Hematopoietic multipotent progenitor cell (in vitro differentiated cells): ENCODE results near the gene SNRK. TPM values are rescaled to one million over a fixed set of nuclear protein-coding genes. Genes with fewer than 3 reads are reported as not detected.

Experiments
- DNase-seq, 3 donors: peaks; one replicate each; pipeline ENCODE4 v3.0.0-alpha.2; 2011 to 2015; ENCODE audit warnings: low read depth in 2 of 3, low spot score in 2 of 3
- total RNA-seq: library from RNA; depleted of rRNA; stranded (reverse); fragments of >200 nt; gene quantifications from one replicate; pipeline ENCODE4 v1.2.3, GENCODE V29; 2012

SNRK gene
- total RNA-seq, 1 donor = 51.2 TPM

DNA sequence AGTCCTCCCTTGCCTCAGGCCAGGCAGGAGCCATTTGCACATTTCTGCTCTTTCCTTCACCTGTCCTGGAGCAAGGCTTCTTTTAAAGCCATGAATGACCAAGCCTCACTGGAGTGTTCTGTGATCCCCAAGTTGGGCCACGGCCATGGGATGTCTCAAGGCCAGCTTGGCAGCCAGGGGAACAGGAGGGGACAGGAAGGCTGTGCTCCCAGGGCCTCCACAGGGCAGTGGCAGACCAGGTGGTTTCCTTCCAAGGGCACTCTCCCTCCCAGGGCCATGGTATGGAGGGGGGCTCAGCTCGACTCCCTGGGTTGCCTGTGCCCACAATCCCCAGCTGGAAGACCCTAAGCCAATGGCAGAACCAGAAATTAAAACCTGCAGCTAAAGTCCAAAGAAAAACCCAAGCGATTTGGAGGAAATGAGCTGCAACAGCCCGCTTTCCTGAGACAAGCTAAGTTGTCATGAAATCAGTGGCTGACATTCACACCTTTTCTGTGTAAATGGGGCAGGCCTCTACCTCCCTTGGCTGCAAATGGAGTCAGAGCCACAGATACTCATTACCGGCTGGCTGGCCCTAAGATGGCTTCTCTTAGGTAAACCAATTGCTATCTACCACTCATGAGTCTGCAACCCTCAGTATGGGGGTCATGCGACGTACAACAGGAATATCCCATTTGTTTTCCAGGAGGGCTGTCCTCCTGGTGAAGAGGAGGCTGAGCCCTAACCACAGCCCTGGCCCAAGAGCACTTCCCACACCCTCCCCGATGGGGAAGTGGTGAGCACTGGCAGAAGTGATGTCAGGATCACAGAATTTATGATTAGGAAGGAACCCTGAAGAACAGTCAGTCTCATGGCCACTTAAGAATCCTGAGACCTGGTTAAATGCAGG, 83.3 kb downstream of the SNRK start:
- peak in 2 of 3 donors; percentile 29 to 58 for DNase-seq

DNA sequence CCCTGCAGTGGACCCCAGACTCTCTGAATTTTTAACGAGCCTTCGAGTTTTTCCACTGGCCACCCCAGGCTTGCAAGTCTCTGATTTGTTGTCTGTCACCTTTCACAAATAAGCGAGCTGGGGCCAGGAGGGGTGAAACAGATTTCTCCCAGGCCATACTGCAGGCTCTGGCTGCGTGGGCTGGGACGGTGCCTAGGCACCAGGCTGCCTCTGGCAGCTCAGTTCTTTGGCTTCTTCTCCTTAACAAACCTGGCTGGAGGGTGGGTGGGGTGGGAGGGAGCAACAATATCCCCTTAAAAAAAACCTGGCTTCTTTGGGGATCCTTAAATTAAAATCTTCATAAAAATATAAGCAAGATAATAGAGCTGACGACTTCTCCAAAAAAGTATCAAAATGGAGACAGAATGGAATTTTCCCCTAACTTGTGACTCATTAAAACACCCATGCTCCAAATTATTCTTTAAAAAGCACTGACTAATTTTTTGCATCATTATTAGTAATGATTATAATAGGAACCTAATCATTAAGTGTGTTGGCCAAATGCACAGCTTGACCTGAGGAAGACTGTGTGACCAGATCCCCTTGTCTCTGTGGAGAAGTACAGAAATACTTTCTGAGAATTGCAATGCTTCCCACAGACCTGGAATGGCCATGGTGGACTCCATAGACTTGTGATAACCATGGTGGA, 84.1 kb downstream of the SNRK start:
- DNase-seq = no peak

DNA sequence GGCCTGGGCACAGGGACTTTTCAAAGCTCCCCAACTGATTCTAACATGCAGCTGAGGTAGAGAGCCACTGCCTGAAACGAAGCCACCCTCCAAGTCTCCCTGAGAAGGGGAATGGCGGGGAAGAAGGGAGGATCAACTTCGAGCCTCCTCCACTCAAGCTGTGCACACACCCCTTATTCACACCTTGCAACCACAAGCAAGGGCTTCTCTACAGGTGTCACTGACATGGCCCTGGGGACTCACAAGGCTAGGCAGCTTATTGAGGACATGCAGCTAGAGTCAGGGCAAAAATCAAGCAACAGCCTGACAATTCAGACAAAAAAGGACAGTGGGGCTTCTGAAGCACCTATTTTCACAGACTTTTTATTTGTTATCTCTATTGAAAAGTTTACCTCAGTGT, 85.2 kb downstream of the SNRK start:
- DNase-seq = no peak

DNA sequence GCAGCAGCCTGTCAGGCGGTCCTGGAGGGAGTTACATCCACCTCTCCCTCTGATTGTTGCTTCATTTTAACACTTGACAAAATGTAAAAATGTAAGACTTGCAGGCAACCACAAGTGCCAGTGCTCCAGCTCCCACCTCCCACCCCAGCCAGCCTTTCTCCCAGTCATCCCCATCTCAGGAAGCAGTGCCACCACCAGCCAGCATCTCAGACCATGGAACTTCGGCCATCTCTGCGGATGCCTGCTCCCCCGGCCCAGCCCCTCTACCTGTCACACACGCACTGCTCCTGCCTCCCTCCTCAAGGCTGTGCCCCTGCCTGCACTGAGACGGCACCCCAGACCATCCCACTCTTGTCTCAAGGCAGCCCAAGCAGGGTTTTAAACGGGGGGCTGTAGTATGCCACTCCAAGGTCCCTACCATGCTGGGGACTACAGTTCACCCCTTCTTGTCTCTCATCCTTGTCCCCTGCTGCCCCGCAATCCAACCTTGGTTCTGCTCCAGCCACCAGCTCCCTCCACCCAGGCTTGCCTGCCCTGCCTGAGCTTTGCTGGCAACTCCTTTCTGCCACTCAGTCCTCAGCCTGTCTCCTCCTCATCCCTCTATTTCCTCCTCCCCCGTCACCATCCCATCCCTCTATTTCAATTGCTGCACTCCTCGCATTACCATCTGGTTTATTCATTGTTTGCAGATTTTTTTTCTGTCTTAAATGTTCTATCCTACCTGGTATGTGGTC, 85.8 kb downstream of the SNRK start:
- no peak for DNase-seq

DNA sequence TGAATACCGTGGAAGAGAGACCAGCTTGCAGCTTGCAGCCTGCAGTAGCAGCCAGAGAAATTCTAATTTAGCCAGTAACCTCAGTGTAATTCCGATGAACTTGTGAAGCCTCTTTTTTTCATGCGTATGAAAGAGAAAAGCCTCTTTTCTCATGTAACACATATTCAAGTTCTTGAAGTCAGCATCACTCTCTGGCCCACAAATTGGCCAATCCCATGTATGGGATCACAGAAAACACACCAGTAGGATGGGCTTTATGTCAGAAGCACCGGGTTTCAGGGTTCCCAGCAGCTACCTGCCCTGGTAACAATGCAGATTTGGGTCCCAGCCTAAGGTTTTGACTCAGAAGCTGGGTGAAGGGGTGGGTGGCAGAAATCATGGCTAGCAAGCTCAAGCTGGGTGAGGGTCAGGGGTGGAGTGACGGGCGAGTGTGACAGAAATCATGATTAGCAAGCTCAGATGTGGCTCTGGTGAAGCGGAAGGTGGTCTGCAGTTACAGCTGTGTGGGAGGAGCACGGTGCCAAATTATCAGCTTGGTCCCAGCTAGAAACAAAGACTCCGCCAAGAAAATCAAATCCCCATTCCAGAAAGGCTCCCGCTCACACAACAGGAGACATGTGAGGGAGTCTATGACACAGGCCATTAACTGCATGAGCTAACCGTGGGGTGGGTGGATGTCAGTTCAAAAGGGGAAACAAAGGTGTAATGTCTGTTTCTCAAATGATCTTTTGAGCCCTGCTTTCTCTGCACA, 86.6 kb downstream of the SNRK start:
- DNase-seq = no peak

DNA sequence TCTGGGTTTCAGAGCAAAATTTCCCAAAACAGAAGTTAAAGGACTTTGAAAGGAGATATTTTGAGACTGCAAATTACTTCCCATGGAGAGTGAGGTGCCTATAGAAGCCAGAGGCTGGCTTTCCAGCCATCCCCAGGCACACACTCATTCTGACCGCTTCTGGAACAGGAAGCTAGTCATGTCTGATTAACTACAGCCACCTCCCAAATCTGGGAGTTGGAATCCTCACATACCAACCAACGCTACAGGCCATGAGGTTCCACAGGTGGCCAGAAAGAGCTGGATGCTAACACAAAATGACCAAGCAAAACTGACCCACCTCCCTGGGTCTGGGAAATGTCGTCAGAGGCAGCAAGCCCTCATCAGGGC, 87.2 kb downstream of the SNRK start:
- no peak for DNase-seq

- peak; percentile 37 to 46 (median 42) for DNase-seq
Observed at GRCh38 chr3:43378066-43378935, 92.0 kb downstream of the SNRK start.

- DNase-seq = no peak
Observed at GRCh38 chr3:43379343-43379742, 93.0 kb downstream of the SNRK start.

GRCh38 chr3:43388175-43388574, 101.8 kb downstream of the SNRK start:
- no peak for DNase-seq

DNA sequence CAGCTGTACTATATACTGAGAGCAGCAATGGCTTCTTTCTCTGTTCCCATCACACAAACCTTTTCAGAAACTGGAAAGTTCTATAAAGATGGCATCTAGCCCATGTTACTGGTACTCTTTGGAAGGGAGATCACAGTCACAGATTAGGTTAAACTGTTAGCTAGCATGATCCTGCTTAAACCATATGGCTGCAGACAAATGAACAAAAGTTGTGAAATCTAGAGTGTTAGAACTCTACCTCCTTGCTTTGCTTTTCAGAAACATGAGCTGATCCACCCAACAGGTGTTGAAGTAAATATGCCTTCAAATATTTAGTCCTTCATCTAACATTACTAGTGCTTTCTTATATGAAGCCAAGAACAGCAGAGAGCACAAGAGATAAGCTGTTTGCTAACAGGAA, 102.6 kb downstream of the SNRK start:
- DNase-seq = peak in 1 of 3 donors; percentile 13

DNA sequence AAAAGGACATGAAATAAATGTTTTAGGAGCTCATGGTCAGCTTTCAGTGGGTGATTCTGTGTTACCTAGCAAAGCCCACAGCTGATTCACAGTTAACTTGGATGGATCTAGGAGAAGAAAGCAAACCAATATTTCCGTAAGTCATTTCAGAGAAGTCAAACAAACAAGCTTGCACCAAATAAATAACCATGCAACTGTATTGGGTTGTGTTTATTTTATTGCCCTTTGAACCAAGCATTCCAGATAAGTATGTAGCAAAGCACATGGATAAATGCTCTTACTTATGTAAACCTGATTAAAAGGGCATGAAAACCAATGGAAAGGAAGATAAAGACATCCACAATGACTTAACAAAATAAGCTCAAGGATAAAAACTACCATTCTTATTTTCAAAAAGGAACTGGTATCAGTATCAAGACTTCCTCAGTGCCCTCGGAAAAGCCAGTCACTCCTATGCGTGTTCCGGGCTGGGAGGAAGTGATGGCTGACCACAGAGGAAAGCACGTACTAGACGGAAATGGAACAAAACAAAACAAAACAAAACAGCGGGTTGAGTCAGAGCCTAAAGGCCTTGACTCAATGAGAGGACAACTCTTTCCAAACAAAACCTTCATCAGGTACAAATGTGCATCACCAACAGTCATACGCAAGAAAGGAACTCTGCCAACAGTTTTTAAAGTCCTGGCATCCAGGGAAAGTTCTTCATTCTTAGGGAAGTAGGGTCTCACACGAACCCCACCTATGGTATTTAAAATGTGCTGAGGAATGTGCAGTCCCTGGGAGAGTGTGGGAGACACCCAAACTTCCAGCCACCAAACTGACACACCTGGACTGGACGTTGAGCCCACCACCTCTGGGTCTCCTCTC, 103.3 kb downstream of the SNRK start:
- DNase-seq = peak; percentile 49 to 96 (median 89)

- DNase-seq = no peak
Observed at GRCh38 chr3:43390255-43390588, 103.9 kb downstream of the SNRK start.

DNA sequence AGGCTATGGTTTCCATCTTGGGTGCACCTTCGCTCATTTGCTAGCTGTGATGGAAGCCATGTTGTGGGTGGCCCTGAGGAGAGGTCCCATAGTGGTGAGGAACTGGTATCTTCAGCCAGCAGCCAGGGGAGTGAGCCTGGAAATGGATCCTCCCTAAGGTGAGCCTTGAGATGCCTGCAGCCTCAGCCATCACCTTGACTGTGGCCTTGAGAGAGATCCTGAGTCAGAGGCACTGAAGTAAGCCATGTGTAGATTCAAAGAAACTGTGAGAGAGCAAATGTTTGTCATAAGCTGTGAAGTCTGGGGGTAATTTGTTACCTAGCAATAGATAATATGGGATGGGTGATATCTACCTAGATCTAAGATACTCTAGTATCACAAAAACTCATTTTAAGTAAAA, 105.3 kb downstream of the SNRK start:
- no peak for DNase-seq

GRCh38 chr3:43394041-43394554, 107.8 kb downstream of the SNRK start:
- peak in 2 of 3 donors; percentile 64 to 74 for DNase-seq

DNA sequence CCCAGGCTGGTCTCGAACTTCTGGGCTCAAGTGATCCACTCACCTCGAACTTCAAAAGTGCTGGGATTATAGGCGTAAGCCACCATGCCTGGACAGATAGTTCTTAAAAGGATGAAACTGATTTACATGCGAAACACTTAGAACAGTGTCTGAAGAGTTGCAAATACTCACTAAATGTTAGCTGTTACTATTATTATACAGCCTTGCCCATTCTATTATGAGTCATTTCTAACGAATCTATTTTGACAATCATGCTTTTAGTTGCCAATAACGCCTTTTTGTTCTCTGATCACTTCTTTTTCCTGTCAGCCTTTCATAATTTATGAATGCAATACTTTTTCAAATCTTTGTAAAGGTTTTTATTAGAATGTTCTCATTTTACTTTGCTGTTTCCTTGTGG, 112.7 kb downstream of the SNRK start:
- no peak for DNase-seq

DNA sequence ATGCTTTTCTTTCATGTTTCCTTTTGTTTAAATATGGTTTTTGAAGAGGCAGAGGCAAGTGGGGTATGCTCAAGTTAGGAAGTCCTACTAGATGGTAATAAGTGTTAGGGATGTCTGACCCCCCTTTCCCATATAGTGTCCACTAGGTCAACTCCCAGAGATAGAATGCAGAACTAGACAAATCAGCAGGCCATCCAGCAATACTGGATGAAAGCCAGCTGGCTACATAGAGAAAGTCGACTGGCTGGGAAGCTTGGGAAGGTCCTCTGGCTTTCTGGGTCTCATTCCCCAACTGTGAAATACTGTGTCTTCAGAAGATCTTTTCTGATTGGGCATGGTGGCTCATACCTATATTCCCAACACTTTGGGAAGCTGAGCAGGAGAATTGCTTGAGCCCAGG, 113.8 kb downstream of the SNRK start:
- DNase-seq = no peak
